GM19438 (cell line): ENCODE results near the gene DNAH1.

Experiments used
- ATAC-seq: cut with Tn5 transposase; IDR thresholded peaks from one replicate; pipeline ENCODE4 v1.9.1; 2021; ENCODE audit warnings: low read depth; ENCODE audit not compliant: unreplicated experiment

Gene DNAH1

DNA sequence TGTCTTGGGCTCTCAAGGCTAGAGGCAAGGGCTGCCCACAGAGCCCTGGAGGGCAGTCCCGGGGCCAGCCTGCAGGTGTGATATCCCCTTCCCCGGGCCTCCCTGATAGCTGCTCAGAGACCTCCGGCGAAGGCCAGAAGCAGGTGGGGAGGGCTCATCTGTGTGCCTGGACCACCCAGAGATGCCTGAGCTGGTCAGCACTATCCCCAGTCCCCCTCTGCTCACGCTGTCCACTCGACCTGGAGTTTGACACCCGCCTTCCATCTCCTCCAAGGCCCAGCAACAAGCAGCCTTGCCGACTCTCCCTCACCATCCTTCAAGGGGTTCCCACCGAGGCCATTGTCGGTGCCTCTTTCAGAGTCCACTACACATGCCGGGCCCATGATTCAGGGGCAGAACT is 39.4 kb downstream of the DNAH1 start:
- no peak for ATAC-seq

DNA sequence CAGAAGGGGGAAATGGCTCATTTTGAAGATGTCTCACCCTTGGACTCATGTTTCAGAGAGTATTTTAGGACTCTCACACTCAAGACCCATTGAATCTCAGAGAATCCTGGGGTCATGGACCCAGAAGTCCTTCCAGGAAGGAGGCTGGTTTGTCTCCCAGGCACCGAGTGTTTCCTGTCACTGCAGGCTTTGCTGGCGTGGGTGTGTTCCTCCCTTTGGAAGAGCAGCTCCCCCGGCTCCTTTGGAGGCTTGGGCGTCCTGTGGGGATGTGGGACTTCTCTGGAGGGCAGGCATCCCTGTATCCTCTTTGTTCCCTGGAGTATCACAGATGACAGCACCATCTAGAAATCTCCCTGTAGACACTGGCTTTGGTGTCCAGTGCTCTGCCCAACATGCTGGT is 40.0 kb downstream of the DNAH1 start:
- no peak for ATAC-seq

DNA sequence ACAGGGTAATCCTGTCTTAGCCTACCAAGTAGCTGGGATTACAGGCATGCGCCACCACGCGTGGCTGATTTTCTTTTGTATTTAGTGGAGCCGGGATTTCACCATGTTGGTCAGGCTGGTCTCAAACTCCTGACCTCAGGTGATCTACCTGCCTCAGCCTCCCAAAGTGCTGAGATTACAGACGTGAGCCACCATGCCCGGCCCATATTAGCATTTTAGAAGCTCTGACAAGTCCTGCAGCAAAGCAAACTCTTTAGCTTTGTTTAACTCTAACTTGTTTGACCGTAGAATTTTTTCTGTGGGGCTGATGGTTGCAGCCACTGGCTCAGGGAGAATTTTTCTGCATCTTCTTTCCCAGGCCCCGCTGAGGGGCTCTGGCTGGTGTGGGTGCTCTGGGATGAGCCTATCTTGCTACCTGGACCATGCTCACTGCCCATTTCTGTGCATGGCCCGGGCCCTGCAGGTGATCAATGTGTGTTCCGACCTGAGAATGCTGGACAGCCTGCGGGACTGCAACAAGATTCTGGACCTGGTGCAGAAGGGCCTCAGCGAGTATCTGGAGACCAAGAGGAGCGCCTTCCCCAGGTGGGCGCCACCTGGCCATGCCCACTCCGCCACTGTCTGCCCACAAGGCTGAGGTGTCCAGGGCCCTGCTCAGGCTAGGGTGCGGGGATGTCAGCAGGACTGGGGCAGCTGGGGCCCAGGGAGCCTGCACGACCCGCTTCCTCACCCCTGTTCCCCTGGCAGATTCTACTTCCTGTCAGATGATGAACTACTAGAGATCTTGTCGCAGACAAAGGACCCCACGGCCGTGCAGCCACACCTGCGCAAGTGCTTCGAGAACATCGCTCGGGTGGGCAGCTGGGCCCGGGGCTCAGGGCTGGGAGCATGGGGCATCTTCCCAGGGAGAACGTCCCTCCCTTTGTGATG is 41.3 kb downstream of the DNAH1 start:
- no peak for ATAC-seq

DNA sequence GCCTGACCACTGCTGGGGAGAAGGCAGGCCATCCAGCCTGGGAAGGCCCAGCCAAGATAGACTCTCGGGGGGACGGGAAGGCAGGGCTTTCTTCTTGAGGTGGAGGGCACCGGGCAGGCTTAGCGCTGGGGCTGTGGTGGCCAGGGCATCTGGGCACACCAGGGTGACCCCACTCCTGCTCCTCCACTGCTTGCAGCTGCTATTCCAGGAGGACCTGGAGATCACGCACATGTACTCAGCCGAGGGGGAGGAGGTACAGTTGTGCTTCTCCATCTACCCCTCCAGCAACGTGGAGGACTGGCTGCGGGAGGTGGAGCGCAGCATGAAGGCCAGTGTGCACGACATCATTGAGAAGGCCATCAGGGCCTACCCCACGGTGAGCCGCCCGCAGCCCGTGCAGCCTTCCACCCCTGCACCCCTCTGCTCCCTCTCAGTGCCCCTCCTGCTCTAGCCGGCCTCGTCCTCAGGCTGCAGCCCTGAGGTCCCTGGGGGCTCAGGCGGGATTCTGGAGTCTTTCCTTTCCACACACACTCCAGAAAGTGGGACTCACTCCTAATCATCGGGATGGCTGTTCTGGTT is 42.3 kb downstream of the DNAH1 start:
- no peak for ATAC-seq

DNA sequence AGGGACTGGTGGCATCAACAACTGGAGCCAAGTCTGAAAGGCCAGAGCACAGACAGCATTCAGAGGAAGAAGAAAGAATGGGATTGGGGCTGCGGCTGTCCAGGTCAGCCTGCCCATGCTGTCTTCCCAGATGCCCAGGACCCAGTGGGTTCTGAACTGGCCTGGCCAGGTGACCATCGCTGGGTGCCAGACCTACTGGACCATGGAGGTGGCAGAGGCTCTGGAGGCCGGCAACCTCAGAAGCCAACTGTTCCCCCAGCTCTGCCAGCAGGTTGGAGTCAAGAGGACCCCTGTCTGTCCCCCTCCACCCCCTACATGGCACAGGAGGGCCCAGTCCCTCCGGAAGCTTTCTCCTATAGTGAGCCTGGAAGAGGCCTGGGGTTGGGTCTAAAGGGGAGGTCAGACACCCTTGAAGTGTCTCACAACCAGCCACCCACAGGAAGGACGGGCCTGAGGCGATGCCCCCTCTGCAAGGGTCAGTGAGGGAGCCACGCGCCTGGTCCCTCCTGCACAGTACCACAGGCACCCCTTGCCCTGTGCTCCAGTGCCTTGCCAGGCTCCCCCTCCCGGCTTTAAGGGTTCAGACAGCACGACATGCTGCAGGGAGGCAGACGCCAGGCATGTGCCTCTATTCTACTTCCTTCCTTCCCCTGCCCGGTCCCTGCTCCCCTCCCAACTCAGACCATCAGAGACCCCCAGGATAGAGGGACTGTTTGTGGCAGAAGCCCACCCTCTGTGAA is 43.2 kb downstream of the DNAH1 start:
- ATAC-seq: no peak

DNA sequence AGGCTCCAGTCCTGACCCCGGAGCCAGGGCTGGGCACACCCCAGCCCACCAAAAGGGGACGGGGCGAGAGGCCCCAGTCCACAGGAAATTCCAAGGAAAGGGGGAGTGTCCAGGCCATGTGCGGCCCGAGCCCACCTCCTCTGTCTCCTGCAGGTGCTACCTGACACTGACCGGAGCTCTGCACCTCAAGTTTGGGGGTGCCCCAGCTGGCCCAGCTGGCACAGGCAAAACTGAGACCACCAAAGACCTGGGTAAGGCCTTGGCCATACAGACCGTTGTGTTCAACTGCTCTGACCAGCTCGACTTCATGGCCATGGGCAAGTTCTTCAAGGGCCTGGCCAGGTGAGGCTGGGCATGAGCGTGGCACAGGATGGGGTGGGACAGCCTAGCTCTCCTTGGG is 44.9 kb downstream of the DNAH1 start:
- ATAC-seq: no peak

DNA sequence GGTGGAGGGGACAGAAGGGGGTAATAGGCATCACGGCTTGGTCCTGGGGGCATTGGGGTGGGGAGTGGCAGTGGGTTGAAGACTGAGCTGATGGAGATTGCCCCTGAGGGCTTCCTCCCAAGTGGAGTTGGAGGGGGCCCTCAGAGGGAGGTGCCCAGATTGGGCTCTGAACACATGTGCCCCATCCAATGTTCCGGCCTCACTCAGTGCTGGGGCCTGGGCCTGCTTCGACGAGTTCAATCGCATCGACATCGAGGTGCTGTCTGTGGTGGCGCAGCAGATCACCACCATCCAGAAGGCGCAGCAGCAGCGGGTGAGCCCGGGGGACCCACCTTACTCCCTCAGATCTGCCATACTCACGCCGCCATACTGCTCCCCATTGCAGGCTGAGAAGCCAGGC is 45.3 kb downstream of the DNAH1 start:
- ATAC-seq: no peak

DNA sequence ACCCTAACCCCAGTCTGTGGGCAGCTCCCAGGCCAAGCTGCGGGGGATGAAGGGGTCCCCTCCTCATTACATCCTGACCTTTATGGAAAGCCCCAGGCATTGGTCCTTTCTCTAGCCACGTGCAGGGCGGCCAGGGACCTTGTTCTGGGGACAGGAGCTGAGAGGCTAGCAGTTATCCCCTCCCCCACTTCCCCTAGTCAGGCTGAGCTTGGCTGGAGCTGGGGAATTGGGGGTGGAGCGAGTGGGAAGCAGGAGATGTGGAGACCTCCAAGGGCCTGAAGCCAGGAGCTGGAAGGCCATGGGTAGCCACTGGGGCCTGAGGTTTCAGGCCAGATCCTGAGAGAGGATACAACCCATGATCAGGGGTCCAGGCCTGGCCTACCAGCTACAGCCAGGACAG is 45.8 kb downstream of the DNAH1 start:
- ATAC-seq: no peak

DNA sequence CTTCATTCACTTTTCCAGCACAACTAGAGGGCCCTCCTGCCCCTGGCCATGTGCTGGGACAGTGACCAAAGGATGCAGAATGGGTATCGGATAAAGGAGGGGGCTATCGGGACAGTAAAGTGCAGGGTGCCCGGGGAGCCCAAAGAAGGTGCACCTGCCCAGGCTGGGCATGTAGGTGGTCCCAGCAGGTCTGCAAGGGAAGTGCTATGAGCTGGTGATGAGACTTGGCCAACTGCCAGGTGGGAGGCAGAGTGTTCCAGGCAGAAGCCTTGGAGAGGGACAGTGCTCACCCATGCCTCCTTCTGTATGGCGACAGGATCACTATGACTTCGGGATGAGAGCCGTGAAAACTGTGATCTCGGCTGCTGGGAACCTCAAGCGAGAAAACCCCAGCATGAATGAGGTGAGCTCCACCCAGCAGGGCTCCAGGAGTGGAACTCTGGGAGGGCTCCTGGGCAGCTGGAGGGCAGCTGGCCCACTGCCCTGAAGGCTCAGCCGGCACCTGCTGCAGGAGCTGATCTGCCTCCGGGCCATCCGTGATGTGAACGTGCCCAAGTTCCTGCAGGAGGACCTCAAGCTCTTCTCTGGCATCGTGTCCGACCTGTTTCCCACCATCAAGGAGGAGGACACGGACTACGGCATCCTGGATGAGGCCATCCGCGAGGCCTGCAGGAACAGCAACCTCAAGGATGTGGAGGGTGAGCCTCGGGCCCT is 48.4 kb downstream of the DNAH1 start:
- ATAC-seq: no peak

DNA sequence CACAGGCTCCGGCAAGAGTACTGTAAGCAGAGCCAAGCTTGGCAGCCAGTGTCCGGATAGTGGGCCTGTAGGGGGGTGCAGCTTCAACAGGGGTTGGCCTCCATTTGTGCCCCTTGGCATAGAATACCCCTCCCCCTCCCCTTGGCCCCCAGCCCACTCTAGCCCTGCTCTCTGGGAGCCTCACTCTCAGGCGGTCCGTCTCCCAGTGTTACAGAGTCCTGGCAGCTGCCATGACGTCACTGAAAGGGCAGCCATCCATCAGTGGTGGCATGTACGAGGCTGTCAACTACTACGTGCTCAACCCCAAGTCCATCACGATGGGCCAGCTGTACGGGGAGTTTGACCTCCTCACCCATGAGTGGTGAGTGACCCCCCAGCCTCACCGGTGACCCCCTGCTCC is 50.4 kb downstream of the DNAH1 start:
- ATAC-seq: no peak

DNA sequence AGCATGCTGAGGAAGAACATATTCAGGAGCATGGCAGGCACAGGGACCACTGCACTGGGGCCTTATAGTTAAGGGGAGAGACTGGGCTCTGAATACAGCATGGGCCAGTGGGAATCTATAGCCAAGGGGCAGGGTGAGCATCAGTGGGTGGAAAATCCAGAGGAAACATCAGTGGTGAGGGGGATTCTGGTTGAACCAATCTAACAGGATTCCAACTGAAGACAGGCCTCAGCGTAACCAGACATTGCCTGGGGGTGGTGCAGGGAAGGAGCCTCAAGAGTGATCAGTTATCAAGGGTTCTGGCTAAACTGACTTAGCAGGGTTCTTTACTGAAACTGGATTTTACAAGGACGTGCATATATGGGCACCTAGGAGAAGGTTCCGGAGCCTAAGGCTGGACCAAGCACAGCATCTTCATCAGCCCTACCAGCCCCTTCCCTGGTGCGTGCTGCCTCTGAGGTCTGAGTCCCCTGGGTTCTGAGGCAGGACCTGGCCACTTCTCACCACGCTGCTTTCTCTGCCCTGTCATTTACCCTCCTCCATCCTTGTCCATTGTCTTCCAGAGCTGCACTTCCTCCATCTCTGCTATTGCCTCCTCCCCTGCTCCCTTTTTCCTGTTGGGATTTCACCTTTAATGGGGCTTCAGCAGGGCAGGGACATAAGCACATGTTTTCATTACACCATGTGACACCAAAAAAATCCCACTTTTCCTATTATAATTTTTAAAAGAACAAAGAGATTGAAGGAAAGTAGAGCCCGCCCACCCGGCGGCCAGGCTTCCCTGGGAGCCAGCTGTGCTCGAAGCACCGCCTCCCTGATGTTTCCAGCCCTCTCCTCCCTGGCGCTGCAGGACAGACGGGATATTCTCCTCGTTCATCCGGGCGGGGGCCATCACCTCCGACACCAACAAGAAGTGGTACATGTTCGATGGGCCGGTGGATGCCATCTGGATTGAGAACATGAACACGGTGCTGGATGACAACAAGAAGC is 52.1 kb downstream of the DNAH1 start:
- no peak for ATAC-seq

DNA sequence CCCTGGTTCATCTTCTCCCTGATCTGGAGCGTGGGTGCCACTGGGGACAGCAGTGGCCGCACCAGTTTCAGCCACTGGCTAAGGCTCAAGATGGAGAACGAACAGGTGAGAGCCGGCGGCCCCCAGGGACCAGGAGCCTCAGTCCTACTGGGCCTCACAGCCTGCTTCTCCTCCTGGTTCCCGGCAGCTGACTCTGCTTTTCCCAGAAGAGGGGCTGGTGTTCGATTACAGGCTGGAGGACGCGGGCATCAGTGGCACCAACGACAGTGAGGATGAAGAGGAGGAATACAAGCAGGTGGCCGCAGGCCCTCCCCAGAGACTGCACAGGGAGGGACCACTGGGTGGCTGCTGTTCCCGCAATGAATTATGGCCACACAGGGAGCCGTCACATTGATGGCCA is 54.4 kb downstream of the DNAH1 start:
- ATAC-seq: no peak

DNA sequence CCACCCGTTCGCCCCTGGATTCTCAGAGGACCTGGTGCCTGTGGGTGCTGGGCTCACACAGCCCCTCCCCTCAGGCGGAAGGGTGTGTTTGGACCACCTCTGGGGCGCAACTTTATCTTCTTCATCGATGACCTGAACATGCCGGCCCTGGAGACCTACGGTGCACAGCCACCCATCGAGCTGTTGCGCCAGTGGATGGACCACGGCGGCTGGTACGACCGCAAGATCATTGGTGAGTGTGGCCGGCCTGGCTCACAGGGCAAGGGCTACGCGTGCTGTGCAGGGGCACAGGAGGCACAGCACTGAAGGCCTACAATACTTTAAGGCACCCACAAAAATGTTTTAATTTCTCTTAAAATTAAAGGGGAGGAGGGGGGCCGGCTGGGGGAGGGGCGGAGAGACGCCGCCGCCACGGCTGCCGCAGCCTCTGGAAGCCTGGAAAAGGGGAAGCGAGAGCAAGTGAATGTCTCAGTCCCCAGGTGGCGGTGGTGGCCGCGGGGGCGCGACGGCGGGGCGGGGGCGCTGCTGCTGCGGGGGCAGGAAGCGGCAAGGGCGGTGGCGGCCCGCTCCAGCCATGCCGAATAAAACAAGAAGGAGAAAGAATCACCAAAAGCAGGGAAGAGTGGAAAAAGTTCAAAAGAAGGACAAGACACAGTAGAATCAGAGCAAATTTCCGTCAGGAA is 56.8 kb downstream of the DNAH1 start:
- no peak for ATAC-seq

DNA sequence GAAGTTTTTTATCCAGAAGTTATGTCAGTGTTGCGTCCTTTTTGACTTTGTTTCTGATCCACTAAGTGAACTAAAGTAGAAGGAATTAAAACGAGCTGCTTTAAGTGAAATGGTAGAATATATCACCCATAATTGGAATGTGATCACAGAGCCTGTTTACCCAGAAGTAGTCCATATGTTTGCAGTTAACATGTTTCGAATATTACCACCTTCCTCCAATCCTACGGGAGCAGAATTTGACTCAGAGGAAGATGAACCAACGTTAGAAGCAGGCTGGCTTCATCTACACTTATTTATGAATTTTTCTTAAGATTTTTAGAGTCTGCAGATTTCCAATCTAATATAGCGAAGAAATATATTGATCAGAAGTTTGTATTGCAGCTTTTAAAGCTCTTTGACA is 57.6 kb downstream of the DNAH1 start:
- no peak for ATAC-seq

DNA sequence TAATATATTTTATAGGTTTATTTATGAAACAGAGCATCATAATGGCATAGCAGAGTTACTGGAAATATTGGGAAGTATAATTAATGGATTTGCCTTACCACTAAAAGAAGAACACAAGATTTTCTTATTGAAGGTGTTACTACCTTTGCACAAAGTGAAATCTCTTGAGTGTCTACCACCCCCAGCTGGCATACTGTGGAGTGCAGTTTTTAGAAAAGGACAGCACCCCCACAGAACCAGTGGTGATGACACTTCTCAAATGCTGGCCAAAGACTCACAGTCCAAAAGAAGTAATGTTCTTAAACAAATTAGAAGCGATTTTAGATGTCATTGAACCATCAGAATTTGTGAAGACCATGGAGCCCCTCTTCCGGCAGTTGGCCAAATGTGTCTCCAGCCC is 58.1 kb downstream of the DNAH1 start:
- no peak for ATAC-seq

DNA sequence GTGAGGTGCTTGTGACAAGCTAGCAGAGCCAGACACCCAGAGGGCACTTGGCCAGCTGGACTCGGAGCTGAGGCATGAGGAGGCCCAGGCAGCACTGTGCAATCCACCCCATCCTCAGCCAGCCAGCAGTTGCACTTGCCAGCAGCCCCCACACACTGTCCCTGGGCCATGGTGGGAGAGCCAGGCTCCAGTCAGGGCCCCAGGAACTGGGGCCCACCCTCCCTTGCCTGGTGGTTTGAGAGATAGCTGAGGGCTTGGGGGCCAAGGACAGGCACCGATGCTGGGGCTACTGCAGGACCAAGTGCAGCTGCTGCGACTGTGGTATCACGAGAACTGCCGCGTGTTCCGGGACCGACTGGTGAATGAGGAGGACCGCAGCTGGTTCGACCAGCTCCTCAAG is 63.5 kb downstream of the DNAH1 start:
- no peak for ATAC-seq

DNA sequence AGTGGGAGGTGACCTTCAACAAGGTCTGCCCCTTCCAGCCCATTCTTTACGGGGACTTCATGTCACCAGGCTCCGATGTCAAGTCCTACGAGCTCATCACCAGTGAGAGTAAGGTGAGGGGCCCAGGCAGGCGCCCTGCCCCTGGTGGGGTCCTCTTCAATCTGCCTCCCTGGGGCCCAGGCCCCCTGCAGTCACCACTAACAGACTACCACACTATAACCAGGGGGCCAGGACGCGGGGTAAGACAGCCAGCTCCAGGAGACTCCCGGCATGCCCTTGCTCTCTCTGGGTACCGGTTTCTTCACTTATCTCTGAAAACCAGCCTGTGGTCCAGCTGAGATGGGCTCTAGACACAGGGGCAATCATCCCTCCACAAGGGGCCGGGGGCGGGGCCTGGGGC is 63.9 kb downstream of the DNAH1 start:
- no peak for ATAC-seq

DNA sequence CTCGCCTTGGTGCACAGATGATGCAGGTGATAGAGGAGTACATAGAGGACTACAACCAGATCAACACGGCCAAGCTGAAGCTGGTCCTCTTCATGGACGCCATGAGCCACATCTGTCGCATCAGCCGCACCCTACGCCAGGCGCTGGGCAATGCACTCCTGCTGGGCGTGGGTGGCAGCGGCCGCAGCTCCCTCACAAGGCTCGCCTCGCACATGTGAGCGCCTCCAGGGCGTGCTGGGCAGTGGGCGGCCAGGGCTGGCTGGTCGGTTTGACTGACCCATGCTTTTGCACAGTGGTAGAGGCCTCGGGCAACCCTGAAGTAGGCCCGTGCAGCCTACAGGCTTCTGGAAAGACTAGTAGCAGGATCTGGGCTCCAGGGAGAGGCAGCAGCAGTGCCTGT is 65.5 kb downstream of the DNAH1 start:
- ATAC-seq: no peak

DNA sequence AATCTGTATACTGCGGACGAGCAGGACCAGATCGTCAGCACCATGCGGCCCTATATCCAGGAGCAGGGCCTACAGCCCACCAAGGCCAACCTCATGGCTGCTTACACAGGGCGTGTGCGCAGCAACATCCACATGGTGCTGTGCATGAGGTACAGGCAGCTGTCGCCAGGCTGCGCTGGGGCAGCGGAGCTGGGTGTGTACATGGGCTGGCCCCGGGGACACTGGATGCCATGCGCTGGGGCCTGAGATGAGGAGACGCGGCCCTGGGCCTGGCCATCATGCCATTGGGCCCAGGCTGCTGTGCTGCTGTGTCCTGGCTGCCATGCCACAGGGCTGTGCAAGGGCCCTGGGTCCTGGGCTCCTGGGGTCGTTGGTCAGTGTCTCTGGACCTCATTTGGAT is 67.3 kb downstream of the DNAH1 start:
- no peak for ATAC-seq
